Activated T-cell treated with anti-CD3 and anti-CD28 coated beads, Interleukin-2, amount 50 U/mL, for 24 hours (primary cell): Measurements from ENCODE around the gene ELP2.
A peak's percentile ranks its signal among the peaks of the same experiment; 100 is the strongest.
"Not testable (repeated sequence)": the region's sequence is repeated elsewhere in the genome, so short reads cannot be mapped to it uniquely, and the experiment has no call there.

Experiments used
- DNase-seq: peaks from one replicate; pipeline ENCODE4 v3.0.0-alpha.2; 2020
- H3K27ac Mint-ChIP-seq: 2 replicates; pipeline ENCODE4 v1.8.0; 2020; ENCODE audit warnings: mild to moderate bottlenecking, mixed read lengths
- H3K27me3 Mint-ChIP-seq: 2 replicates; pipeline ENCODE4 v1.8.0; 2020; ENCODE audit warnings: mixed read lengths
- H3K36me3 Mint-ChIP-seq: 2 replicates; pipeline ENCODE4 v1.8.0; 2020; ENCODE audit warnings: low read depth, mixed read lengths
- H3K4me1 Mint-ChIP-seq: 2 replicates; pipeline ENCODE4 v1.8.0; 2020; ENCODE audit warnings: low read depth, mixed read lengths
- H3K4me3 Mint-ChIP-seq: 2 replicates; pipeline ENCODE4 v1.8.0; 2020; ENCODE audit warnings: mild to moderate bottlenecking, moderate library complexity, mixed read lengths
- H3K9me3 Mint-ChIP-seq: 2 replicates; pipeline ENCODE4 v1.8.0; 2020; ENCODE audit warnings: mixed read lengths

ELP2 gene

GRCh38 chr18:36158266-36158867 is 28.7 kb downstream of the ELP2 start:
- no peak overlapping the region for H3K4me3 Mint-ChIP-seq
- H3K36me3 Mint-ChIP-seq, result peaks cover 96% of the 10 kb centered on the region
- DNase-seq, result no peak
- H3K9me3 Mint-ChIP-seq, result no peaks in the 10 kb centered on the region
- no peaks in the 10 kb centered on the region for H3K27me3 Mint-ChIP-seq
- H3K27ac Mint-ChIP-seq, result peak overlapping the region; percentile 74
- peaks cover 33% of the 10 kb centered on the region for H3K4me1 Mint-ChIP-seq

- peaks cover 28% of the 10 kb centered on the region for H3K4me1 Mint-ChIP-seq
- no peaks in the 10 kb centered on the region for H3K9me3 Mint-ChIP-seq
- peak overlapping the region; percentile 57 for H3K27ac Mint-ChIP-seq
- no peaks in the 10 kb centered on the region for H3K27me3 Mint-ChIP-seq
- peaks cover 97% of the 10 kb centered on the region for H3K36me3 Mint-ChIP-seq
- no peak overlapping the region for H3K4me3 Mint-ChIP-seq
- DNase-seq, result no peak
Observed at GRCh38 chr18:36160959-36161371, 31.3 kb downstream of the ELP2 start.

- H3K36me3 Mint-ChIP-seq, result peaks cover 91% of the 10 kb centered on the region
- no peaks in the 10 kb centered on the region for H3K27me3 Mint-ChIP-seq
- no peaks in the 10 kb centered on the region for H3K9me3 Mint-ChIP-seq
- no peak overlapping the region for H3K4me3 Mint-ChIP-seq
- H3K27ac Mint-ChIP-seq, result no peak overlapping the region
- H3K4me1 Mint-ChIP-seq, result peaks cover 20% of the 10 kb centered on the region
- no peak for DNase-seq
Observed at GRCh38 chr18:36162981-36163380, 33.3 kb downstream of the ELP2 start.

- Mint-ChIP-seq H3K27me3 (no peaks in the 10 kb centered on the region), H3K4me1 (peaks cover 8% of the 10 kb centered on the region), H3K27ac (peak overlapping the region; percentile 86), H3K4me3 (no peak overlapping the region), H3K36me3 (peaks cover 89% of the 10 kb centered on the region), H3K9me3 (no peaks in the 10 kb centered on the region)
- DNase-seq, result no peak
Observed at GRCh38 chr18:36167692-36168218, 38.1 kb downstream of the ELP2 start.

GRCh38 chr18:36168296-36168695 is 38.6 kb downstream of the ELP2 start:
- DNase-seq, H3K4me3 Mint-ChIP-seq, H3K27me3 Mint-ChIP-seq, H3K4me1 Mint-ChIP-seq, H3K9me3 Mint-ChIP-seq: not testable (repeated sequence)
- Mint-ChIP-seq H3K36me3 (peaks cover 89% of the 10 kb centered on the region), H3K27ac (peak overlapping the region; percentile 86)

GRCh38 chr18:36169938-36170337 is 40.2 kb downstream of the ELP2 start:
- Mint-ChIP-seq H3K9me3 (no peaks in the 10 kb centered on the region), H3K27ac (no peak overlapping the region), H3K4me3 (no peak overlapping the region), H3K27me3 (no peaks in the 10 kb centered on the region), H3K36me3 (peaks cover 88% of the 10 kb centered on the region), H3K4me1 (peaks cover 5% of the 10 kb centered on the region)
- no peak for DNase-seq

GRCh38 chr18:36175481-36175880 is 45.8 kb downstream of the ELP2 start:
- Mint-ChIP-seq H3K4me3 (no peak overlapping the region), H3K9me3 (no peaks in the 10 kb centered on the region), H3K36me3 (peaks cover 77% of the 10 kb centered on the region), H3K27me3 (no peaks in the 10 kb centered on the region), H3K4me1 (peaks cover 4% of the 10 kb centered on the region), H3K27ac (peak overlapping the region; percentile 59)
- no peak for DNase-seq

- no peak overlapping the region for H3K4me3 Mint-ChIP-seq
- H3K36me3 Mint-ChIP-seq, result peaks cover 70% of the 10 kb centered on the region
Observed at GRCh38 chr18:36176177-36176584, 46.5 kb downstream of the ELP2 start.

GRCh38 chr18:36176711-36177110 is 47.0 kb downstream of the ELP2 start:
- Mint-ChIP-seq H3K27ac (no peak overlapping the region), H3K9me3 (no peaks in the 10 kb centered on the region), H3K4me3 (no peak overlapping the region), H3K36me3 (peaks cover 65% of the 10 kb centered on the region), H3K4me1 (peaks cover 4% of the 10 kb centered on the region), H3K27me3 (no peaks in the 10 kb centered on the region)
- no peak for DNase-seq

More at GRCh38 chr18:36176177-36176584, 46.5 kb downstream of the ELP2 start:
- DNase-seq, result no peak
- Mint-ChIP-seq H3K27ac (no peak overlapping the region), H3K4me1 (peaks cover 4% of the 10 kb centered on the region), H3K27me3 (no peaks in the 10 kb centered on the region), H3K9me3 (no peaks in the 10 kb centered on the region)

GRCh38 chr18:36177913-36178312 is 48.2 kb downstream of the ELP2 start:
- H3K36me3 Mint-ChIP-seq, result peaks cover 54% of the 10 kb centered on the region
- H3K27ac Mint-ChIP-seq, result no peak overlapping the region
- peaks cover 4% of the 10 kb centered on the region for H3K4me1 Mint-ChIP-seq
- no peak overlapping the region for H3K4me3 Mint-ChIP-seq
- no peaks in the 10 kb centered on the region for H3K9me3 Mint-ChIP-seq
- DNase-seq, result no peak
- no peaks in the 10 kb centered on the region for H3K27me3 Mint-ChIP-seq

GRCh38 chr18:36179562-36180355 is 50.1 kb downstream of the ELP2 start:
- peaks cover 4% of the 10 kb centered on the region for H3K4me1 Mint-ChIP-seq
- H3K27me3 Mint-ChIP-seq, result no peaks in the 10 kb centered on the region
- DNase-seq, result no peak
- H3K27ac Mint-ChIP-seq, result peak overlapping the region; percentile 60
- H3K9me3 Mint-ChIP-seq, result no peaks in the 10 kb centered on the region
- H3K4me3 Mint-ChIP-seq, result no peak overlapping the region
- peaks cover 37% of the 10 kb centered on the region for H3K36me3 Mint-ChIP-seq

- peaks cover 8% of the 10 kb centered on the region for H3K27me3 Mint-ChIP-seq
- no peak for DNase-seq
- H3K4me1 Mint-ChIP-seq, result peaks cover 3% of the 10 kb centered on the region
- no peak overlapping the region for H3K27ac Mint-ChIP-seq
- no peaks in the 10 kb centered on the region for H3K9me3 Mint-ChIP-seq
- peaks cover 20% of the 10 kb centered on the region for H3K36me3 Mint-ChIP-seq
- no peak overlapping the region for H3K4me3 Mint-ChIP-seq
Observed at GRCh38 chr18:36181441-36181840, 51.7 kb downstream of the ELP2 start.

GRCh38 chr18:36181898-36182506 is 52.3 kb downstream of the ELP2 start:
- Mint-ChIP-seq H3K4me3 (no peak overlapping the region), H3K9me3 (no peaks in the 10 kb centered on the region), H3K27me3 (peaks cover 9% of the 10 kb centered on the region), H3K36me3 (peaks cover 15% of the 10 kb centered on the region), H3K27ac (no peak overlapping the region), H3K4me1 (peaks cover 5% of the 10 kb centered on the region)
- no peak for DNase-seq

- Mint-ChIP-seq H3K27ac (no peak overlapping the region), H3K27me3 (peaks cover 13% of the 10 kb centered on the region), H3K36me3 (peaks cover 7% of the 10 kb centered on the region), H3K4me1 (peaks cover 9% of the 10 kb centered on the region), H3K4me3 (no peak overlapping the region), H3K9me3 (no peaks in the 10 kb centered on the region)
- DNase-seq, result no peak
Observed at GRCh38 chr18:36183033-36183432, 53.3 kb downstream of the ELP2 start.

- Mint-ChIP-seq H3K27ac (no peak overlapping the region), H3K36me3 (no peaks in the 10 kb centered on the region), H3K27me3 (peaks cover 23% of the 10 kb centered on the region), H3K9me3 (no peaks in the 10 kb centered on the region), H3K4me1 (peaks cover 15% of the 10 kb centered on the region), H3K4me3 (no peak overlapping the region)
- DNase-seq, result no peak
Observed at GRCh38 chr18:36183987-36184386, 54.3 kb downstream of the ELP2 start.
